Activated CD8-positive, alpha-beta memory T cell treated with anti-CD3 and anti-CD28 coated beads for 36 hours (primary cell): ENCODE measurements around the gene ZBP1. TPM values are rescaled to one million over a fixed set of nuclear protein-coding genes. Genes with fewer than 3 reads are reported as not detected.

Source experiments
- CTCF ChIA-PET: fragments of 350-600 bp; sonication (Branson Sonifier 250); formaldehyde crosslinking; loops from one replicate; lab custom pipeline; 2021; ENCODE audit warnings: antibody characterized with exemption; lab: Charles Lee
- POLR2A ChIA-PET: fragments of 350-600 bp; sonication (Branson Sonifier 250); formaldehyde crosslinking; loops from one replicate; lab custom pipeline; 2021; ENCODE audit warnings: antibody characterized with exemption; lab: Charles Lee
- total RNA-seq, 2 experiments: library from RNA; stranded (reverse); gene quantifications; one replicate each; pipeline ENCODE4 v1.2.3, GENCODE V29; 2021

ZBP1 gene
- total RNA-seq, 2 experiments from 2014 or later = 0.10 TPM; not detected in 1

DNA sequence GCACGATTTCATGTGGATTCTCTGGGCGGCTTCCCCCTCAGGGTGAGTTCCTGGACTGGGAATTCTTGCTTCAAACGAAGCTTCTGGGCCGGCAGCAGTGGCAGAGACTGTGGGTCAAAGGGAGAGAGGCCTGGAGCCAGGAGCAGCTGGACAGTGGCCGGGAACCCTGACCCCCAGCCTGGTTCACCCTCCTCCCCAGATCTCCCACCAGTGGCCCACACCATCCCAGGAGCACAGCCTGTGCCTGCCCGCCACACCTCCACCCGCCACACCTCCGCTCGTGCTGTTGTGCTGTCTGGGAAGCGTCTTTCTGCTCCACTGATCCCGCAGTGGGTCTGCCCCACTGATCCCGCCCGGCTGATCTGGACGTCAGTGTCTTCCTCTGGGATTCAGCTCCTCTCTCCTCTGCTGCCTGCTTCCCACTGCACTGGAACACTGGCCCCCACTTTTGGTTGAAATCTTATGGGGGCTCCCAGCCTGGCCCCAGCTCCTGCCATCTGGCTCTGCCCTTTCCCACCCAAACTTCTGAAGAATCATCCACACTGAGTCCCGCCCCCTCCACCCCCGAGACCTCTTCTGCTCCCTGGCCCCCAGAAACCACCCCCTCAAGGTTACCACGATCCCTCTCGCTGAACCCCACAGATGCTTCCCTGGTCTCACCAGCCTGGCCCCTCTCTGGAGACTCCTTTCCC is 9.8 kb downstream of the ZBP1 start:
- ChIA-PET POLR2A (no interaction called here), CTCF (interaction anchor here (1.1 kb wide), 1 partner anchor 44 kb away, joined by 4 read pairs; no protein-coding TSS in a partner anchor)

DNA sequence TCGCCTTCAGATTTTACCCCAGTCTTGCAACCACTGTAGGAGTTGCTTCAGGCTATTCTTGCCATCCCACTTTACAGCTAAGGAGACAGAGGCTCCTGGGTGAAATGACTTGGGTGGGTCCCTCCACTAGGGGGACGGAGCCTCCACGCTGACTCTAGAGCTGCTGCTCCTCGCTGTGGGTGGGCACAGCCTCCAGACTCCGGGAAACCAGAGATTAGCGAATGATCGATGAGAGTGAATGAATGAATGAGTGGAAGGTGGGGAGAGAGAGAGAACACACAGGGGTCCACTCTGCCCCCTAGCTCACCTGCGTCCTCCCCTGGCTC is 10.4 kb downstream of the ZBP1 start:
- ChIA-PET CTCF (no interaction called here), POLR2A (no interaction called here)

DNA sequence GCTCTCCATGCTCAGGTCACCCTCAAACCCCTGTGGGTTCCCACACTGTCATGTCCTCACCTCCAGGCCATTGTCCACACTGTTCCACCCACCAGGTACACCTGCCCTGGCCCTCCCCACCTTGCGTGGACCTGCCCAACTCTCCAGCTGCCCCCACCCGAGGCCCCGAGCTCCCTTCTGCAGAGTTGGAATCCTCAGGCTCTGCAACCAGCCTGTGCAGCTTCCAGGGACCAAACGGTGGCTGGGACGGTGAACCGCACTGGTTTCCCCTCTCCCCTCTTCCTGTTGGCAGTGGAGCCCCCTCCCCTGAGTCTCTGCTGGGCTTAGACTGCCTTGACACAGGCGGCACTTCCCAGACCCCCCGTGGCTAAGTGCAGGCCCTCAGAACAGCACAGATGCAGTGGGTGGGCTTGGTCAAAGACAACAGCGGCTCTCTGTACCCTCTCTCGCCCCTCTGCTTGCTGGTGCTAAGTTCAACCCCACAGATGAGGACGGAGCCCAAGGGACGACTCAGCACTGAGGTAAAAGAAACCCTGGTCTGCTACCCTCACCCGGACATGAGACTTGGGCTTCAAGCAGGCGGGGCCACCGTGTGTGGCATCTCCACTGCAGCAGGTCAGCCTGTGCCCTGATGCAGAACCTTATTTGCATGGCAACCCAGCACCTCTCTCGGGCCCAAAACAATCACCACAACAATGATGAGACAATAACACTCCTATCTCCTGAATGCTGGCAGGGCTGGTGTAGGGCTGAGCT is 11.0 kb downstream of the ZBP1 start:
- CTCF ChIA-PET = no interaction called here
- POLR2A ChIA-PET = no interaction called here

DNA sequence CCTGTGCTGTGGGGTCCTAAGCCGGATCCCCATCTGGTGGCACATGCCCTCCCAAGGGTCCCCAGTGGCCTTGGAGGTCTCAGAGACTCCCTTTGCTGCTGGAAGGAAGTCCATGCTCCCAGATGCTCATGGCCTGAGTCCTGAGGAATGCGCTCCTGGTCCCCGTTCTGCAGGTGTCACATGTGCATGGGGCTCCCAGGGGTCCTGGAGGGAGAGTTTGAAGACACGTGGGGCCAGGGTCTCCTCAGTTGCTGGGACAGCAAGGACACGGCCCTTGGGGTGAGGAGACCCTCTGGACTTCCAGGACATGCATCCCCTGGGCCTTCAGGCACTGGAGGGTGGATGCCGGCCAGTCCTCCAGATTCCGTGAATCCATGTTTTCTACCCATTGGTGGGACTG is 11.7 kb downstream of the ZBP1 start:
- POLR2A ChIA-PET = no interaction called here

DNA sequence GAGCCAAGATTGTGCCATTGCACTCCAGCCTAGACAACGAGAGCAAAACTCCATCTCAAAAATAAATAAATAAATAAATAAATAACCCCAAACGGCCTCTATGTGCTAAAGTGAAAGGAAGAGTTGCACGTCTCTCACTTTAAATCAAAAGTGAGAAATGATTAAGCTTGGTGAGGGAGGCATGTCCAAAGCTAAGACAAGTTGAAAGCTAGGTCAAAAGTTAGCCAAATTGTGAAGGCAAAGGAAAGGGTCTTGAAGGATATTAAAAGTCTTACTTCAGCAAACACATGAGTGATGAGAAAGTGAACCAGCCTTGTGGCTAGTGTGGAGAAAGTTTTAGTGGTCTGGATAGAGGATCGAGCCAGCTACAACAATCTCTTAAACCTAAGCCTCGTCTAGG is 14.3 kb downstream of the ZBP1 start:
- ChIA-PET CTCF (interaction anchor here (0.9 to 1.4 kb wide), 4 partner anchors 9 to 16 kb away, joined by 3 to 9 read pairs (median 5); no protein-coding TSS in a partner anchor), POLR2A (interaction anchor here (0.6 to 1.5 kb wide), 3 partner anchors 14 to 1650 kb away, joined by 3 to 16 read pairs (median 4); partner anchors contain the start of gene ZBP1)

More for the DNA sequence above, 11.7 kb downstream of the ZBP1 start:
- CTCF ChIA-PET = no interaction called here

DNA sequence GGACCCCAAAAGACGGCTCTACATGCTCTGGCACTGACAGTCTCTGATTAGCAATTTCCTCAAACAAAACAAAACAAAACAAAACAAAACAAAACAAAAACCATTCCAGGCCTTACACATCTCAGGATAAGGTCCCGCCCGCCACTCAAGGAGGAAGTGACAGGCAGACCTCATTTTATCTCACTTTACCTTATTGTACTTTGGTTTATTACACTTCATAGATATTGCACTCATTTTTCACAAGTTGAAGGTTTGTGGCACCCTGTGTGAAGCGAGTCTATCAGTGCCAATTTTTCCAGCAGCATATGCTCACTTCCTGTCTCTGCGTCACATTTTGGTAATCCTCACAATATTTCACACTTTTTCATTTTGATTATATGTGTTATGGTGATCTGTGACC is 15.2 kb downstream of the ZBP1 start:
- CTCF ChIA-PET = interaction anchor here (0.8 kb wide), 1 partner anchor 11 kb away, joined by 3 read pairs; no protein-coding TSS in a partner anchor
- POLR2A ChIA-PET = no interaction called here

DNA sequence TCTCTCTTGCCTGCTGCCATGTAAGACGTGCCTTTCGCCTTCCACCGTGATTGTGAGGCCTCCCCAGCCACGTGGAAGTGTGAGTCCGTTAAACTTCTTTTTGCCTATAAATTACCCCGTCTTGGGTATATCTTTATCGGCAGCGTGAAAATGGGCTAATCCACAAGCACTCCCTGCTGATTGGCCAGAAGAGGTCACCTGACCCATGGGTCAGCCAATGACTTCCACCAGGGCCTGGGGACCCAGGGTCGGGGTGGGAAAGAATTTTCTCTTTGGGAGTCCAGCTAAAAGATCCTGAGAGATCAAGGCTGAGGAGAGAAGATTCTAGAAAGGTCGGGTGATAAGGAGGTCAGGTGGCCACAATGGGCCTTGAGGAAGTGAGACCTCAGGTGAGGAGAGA is 17.1 kb downstream of the ZBP1 start:
- POLR2A ChIA-PET = no interaction called here
- CTCF ChIA-PET = interaction anchor here (1.0 kb wide), 1 partner anchor 19 kb away, joined by 4 read pairs; no protein-coding TSS in a partner anchor

DNA sequence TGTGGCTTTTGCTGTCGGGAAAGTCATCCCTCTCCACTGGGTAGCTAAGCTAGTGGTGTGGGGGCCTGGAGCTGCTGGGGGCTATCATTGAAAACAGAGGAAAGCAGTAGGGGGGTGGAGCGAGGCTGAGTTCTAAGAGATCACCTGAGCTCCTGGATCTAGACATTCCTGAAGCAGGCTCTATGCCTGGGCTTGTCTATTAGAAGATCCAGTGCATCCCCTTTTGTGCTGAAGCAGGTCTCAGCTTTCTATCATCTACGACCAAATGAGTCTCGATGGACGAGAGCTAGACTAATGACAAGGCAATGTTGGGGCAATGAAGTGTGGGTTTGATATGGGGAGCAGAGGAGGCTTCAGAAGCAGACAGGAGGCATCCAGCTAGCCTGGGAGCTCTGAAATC is 18.5 kb downstream of the ZBP1 start:
- CTCF ChIA-PET = interaction anchor here (1.2 to 1.3 kb wide), 2 partner anchors 52 to 103 kb away, joined by 3 read pairs; no protein-coding TSS in a partner anchor
- POLR2A ChIA-PET = no interaction called here

DNA sequence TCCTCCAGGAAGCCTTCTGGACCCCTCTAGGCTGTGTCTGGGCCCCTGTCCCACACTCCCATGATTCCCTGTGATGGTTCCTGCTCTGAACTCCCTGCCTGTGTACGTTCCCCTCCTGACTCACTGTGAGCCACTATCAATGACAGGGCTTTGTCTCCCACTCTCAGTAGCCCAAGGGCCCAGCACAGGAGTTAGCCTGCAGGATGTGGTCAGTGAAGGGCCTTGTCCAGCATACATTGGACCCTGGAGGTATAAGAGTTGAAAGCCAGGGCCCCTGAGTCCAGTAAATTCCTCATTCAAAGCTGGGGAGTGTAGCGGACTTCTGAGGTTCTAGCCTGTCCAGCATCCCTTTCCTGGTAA is 19.0 kb downstream of the ZBP1 start:
- ChIA-PET CTCF (interaction anchor here (1.2 to 1.5 kb wide), 3 partner anchors 18 to 103 kb away, joined by 3 to 7 read pairs (median 3); no protein-coding TSS in a partner anchor), POLR2A (no interaction called here)

DNA sequence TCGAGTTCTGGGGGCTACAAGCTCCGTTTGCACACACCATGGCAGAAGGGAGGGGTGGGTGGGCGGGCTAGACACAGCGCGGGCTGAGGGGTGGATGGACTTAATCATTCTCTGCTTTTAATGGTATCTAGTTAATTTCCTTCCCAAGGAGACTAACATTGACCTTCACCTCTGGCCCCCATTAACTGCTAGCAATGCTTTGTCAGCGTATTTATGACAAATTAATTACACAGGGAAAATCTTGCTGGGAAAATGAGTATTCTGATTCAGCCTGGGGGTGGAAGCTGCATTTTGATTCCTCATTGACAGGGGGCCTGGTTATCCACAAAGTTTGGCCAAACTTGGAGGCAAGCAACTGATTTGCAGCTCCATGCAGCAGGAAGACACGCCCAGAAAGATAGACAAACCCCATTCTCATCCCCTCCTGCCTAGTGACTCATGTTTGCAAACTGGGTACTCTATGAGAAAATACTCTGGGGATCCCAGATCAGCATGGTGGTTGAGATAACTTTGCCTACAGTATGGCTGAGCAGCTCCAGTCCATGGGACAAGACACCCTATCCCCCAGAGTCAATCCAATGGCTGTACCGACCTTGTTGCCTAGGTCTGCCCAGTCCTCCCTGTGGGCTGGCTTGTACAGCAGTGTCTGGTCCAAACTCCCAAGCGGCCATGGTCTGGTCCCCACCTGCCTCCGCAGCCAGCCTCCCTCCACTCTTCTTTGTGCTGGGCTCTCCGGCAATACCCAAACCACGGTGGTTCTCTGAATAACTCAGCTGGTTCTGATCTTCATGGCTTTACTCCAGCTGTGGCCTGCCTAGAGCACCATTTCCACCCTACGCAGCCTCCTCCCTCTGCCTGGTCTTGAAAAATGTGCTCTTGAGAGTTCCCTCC is 19.7 kb downstream of the ZBP1 start:
- POLR2A ChIA-PET = no interaction called here

DNA sequence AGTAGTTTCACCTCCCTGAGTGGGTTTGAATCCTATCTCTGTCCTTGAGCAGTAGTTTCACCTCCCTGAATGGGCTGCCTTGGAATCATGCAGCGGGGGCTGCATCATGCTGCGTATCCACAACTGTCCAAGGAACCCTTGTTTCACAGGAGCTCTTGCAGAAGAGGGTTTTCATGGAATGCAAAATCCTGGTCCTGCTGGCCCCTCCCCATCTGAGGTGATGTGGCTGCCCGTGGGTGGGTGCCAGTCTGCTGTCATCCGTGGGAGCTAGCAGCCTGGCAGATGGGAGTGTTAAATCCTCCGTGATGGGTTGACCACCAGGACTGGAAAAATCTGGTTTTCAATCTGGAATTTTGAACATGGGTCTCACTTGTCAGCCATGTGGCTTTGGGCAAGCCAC is 21.7 kb downstream of the ZBP1 start:
- ChIA-PET POLR2A (interaction anchor here (0.7 kb wide), 1 partner anchor 307 kb away, joined by 5 read pairs; no protein-coding TSS in a partner anchor), CTCF (interaction anchor here (1.2 kb wide), 1 partner anchor 55 kb away, joined by 4 read pairs; no protein-coding TSS in a partner anchor)

More for the DNA sequence above, 19.7 kb downstream of the ZBP1 start:
- CTCF ChIA-PET = interaction anchor here (0.6 to 1.5 kb wide), 5 partner anchors 19 to 608 kb away, joined by 3 to 7 read pairs (median 3); no protein-coding TSS in a partner anchor

DNA sequence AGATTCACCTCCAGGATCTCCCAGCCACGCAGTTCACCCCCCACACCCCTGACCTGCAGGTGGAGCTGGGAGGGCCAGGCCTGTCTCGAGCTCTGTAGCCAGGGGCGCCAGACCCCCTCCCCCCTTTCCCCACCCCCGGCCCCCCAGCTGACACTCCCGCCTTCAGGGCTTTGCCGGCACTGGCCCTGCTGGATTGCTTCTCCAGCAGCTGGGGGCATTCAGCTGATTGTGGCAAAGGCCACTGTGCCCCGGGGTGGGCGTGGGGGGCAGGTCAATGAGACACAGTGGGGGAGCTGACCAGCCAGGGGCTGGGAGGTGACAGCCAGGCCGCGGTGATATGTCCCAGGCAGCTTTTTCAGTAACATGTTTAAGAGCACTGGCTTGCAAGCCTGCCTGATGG is 22.2 kb downstream of the ZBP1 start:
- CTCF ChIA-PET = interaction anchor here (1.2 to 2.1 kb wide), 2 partner anchors 56 to 612 kb away, joined by 4 to 9 read pairs; no protein-coding TSS in a partner anchor
- POLR2A ChIA-PET = no interaction called here

DNA sequence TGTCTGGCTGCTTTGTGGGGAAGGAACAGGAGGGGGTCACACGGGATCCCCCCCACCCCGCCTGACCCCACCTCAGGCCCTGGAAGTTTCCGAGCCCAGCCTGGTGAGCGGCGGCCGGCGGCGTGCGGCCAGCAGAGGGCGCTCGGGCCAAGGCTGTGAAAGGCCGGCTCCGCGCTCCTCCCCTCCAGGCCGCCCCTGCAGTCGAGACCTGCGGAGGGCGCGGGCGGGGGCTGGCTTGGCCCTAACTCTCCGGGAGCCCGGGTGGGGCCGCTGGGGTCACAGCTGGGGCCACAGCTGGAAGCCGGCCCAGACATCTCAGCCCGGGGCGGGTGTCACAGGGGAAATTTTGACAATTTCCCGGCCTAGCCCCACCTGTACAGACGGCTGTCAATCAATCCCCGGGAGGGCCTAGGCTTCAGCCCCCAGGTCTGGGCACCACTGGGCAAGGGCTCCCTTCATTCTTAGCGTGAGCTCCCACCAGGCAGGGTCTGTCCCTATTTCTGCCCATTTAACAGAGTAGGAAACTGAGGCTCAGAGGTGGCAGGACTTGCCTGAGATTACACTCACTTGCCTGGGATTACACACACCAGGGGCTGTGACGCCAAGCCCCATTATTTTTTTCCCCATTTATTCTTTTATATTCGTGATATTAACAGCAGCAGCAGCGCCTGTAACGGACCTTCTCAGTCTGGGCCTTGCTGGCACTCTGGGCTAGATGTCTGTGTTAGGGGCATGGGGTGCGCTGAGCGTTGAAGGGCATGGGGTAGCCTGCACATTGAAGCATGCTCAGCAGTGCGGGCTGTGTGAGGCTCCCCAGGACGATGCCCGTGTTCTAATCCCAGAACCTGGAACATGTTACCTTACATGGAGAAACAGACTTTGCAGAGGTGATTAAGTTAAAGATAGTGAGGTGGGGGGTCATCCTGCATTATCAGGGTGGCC is 23.0 kb downstream of the ZBP1 start:
- ChIA-PET POLR2A (no interaction called here), CTCF (interaction anchor here (0.5 to 3.1 kb wide), 23 partner anchors 9 to 1047 kb away, joined by 3 to 23 read pairs (median 5); partner anchors contain the start of genes PMEPA1 and ZBP1)

DNA sequence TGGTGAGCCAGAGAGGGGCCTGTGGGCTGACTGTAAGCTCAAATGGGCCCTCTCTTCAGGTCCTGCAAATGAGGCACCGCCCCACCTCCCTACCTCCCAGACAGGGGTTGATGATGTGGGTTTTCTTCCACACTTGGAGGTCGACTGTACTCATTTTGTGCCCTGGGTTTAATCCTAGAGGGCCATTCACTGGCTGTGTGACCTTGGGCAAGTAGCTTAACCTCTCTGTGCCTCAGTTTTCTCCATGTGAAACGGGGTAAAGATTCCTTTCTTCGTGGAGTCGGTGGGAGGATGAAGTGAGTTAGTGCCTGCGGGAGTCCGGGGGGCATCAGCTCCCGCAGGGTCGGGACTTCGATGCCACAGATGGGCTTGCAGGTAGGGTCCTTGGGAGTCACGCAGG is 23.9 kb downstream of the ZBP1 start:
- ChIA-PET CTCF (interaction anchor here (0.8 to 3.1 kb wide), 22 partner anchors 10 to 1046 kb away, joined by 3 to 23 read pairs (median 6); partner anchors contain the start of gene ZBP1), POLR2A (interaction anchor here (1.3 kb wide), 1 partner anchor 23 kb away, joined by 3 read pairs; no protein-coding TSS in a partner anchor)

DNA sequence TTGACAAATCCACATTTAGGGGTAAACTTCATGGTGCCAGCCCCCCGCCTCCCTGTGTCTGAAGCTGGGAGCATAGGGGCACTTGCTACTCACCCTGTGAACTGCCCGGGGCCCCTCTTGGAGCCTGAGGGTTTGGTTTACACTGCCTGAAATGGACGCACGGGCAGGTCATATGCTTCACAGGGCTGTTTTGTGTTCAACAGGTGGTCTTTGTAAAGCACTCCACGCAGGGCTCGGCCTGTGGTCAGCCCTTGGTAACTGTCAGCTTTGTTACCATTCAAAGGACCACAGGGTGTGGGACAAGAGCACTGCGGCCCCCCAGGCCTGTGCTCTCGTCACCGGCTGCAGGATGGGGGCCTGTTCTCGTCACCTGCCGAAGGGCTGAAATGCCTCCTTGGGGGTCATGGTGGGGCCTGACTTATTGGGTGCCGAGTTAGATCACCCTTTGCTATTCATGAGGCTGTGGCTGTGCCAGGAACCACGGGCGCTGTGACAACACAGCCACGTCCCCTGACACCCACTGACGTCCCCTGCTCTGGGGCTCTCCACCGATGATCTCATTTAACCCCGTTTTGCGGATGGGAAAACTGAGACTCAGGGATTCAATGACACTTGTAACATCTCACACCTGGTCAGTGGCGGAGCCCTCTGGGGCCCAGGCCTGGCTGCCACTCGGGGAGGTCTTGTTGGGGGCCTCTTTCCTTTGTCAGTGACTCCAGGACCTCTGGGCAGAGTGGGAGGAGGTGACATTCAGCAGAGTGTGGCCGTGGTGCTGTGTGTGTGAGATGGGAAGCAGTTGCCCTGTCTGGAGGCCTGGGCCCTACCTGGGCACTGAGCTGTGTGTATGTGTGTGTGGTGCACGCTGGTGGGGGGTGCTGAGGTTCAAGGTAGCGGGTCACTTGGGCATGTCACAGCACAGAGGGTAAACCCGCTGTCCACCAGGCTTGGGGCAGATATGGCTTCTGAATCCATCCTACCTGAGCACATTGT is 24.9 kb downstream of the ZBP1 start:
- CTCF ChIA-PET = interaction anchor here (0.7 to 3.1 kb wide), 26 partner anchors 9 to 615 kb away, joined by 3 to 23 read pairs (median 4); partner anchors contain the start of gene ZBP1
- POLR2A ChIA-PET = interaction anchor here (1.3 kb wide), 1 partner anchor 24 kb away, joined by 3 read pairs; no protein-coding TSS in a partner anchor
